ENCODE data around the gene XRRA1. TPM values are rescaled to one million over a fixed set of nuclear protein-coding genes. Genes with fewer than 3 reads are reported as not detected.

XRRA1 gene
- total and polyA plus RNA-seq, 3 donors from 2014 or later = 58.4 to 137 (median 74.0) TPM

GRCh38 chr11:74951226-74951625 is 2.3 kb upstream of the XRRA1 start:
- no peaks in the 10 kb centered on the region for H3K9me3 ChIP-seq
- H3K4me1 ChIP-seq = peaks cover 26% of the 10 kb centered on the region
- H3K27ac ChIP-seq = no peak overlapping the region
- no peak overlapping the region for H3K4me3 ChIP-seq
- WGBS, 2 donors = 91 to 92% methylated on average over 8 of the region's 8 CpGs
- TF ChIP-seq CTCF (IDR thresholded peaks at IDR 0.05) = no peak
- no peaks in the 10 kb centered on the region for H3K27me3 ChIP-seq
- H3K36me3 ChIP-seq (ENCODE audit: low read depth, missing control alignments) = no peaks in the 10 kb centered on the region
- no peak for DNase-seq
- intact Hi-C loops (cut with DNase I; ENCODE audit: low total_unique reads) = no loop called here

GRCh38 chr11:74950374-74950969 is 1.6 kb upstream of the XRRA1 start:
- WGBS, 2 donors = 55 to 59% methylated on average over 2 of the region's 2 CpGs
- Histone ChIP-seq H3K4me1 (peaks cover 26% of the 10 kb centered on the region), H3K36me3 (ENCODE audit: low read depth, missing control alignments) (no peaks in the 10 kb centered on the region), H3K27me3 (no peaks in the 10 kb centered on the region), H3K9me3 (no peaks in the 10 kb centered on the region), H3K27ac (no peak overlapping the region), H3K4me3 (no peak overlapping the region)
- TF ChIP-seq POLR2A (IDR thresholded peaks at IDR 0.05) (no peak), CTCF (IDR thresholded peaks at IDR 0.05) (no peak)
- intact Hi-C loops (cut with DNase I; ENCODE audit: low total_unique reads) = no loop called here
- no peak for DNase-seq

- no peaks in the 10 kb centered on the region for H3K36me3 ChIP-seq (ENCODE audit: low read depth, missing control alignments)
- peaks cover 26% of the 10 kb centered on the region for H3K4me1 ChIP-seq
- H3K9me3 ChIP-seq = no peaks in the 10 kb centered on the region
- no peak for TF ChIP-seq CTCF (IDR thresholded peaks at IDR 0.05)
- no peak for TF ChIP-seq POLR2A (IDR thresholded peaks at IDR 0.05)
- no peaks in the 10 kb centered on the region for H3K27me3 ChIP-seq
- peak overlapping the region; percentile 92 to 93 for H3K4me3 ChIP-seq
- 1% methylated on average over 6 of the region's 6 CpGs for whole genome bisulfite sequencing, 2 donors
- intact Hi-C loops (cut with DNase I; ENCODE audit: low total_unique reads) = loop anchor here (10.0 kb wide), 1 partner anchor 295 kb away; the partner anchor contains the start of gene TPBGL
- DNase-seq = no peak
- peak overlapping the region; percentile 87 to 92 for H3K27ac ChIP-seq
These were observed 854 bp upstream of the XRRA1 start for GRCh38 chr11:74949753-74950137.

GRCh38 chr11:74948546-74948897 is 369 bp downstream of the XRRA1 start:
- Histone ChIP-seq H3K4me1 (peaks cover 26% of the 10 kb centered on the region), H3K27me3 (no peaks in the 10 kb centered on the region), H3K27ac (peak overlapping the region; percentile 87 to 92), H3K9me3 (no peaks in the 10 kb centered on the region), H3K4me3 (peak overlapping the region; percentile 92 to 93), H3K36me3 (ENCODE audit: low read depth, missing control alignments) (no peaks in the 10 kb centered on the region)
- intact Hi-C loops (cut with DNase I; ENCODE audit: low total_unique reads) = loop anchor here (10.0 kb wide), 1 partner anchor 296 kb away; the partner anchor contains the start of gene TPBGL
- DNase-seq = no peak
- TF ChIP-seq POLR2A (IDR thresholded peaks at IDR 0.05) (no peak), CTCF (IDR thresholded peaks at IDR 0.05) (no peak)
- WGBS, 2 donors = 0 to 1% methylated on average over 9 of the region's 9 CpGs
